Measurements from ENCODE around the gene PHC2.

DNA sequence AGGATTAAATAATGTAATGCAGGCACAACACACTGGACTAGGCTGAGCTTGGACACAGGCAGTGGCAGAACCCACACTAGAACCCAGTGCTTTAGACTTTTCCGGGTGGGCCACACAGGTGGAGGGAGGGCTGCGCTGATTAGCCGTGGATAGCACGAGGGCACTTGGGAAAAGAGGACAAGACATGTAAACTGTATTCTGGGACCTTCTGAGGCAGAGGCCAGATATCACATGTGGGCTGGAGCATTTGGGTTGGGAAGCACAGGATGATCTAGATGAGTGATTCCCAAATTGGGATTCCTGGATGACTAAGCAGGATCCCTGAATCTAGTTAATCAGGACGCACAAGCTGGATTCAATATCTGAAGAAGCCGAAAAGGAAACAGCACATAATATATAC, 89.7 kb downstream of the PHC2 start:
- TF ChIP-seq RXRA (CRISPR knock-in tag; IDR thresholded peaks at IDR 0.05) (no peak), ARNT2 (CRISPR knock-in tag; IDR thresholded peaks at IDR 0.05; ENCODE audit: low read depth) (no peak), RAD21 (CRISPR knock-in tag; IDR thresholded peaks at IDR 0.05) (no peak), ZNF570 (CRISPR knock-in tag; IDR thresholded peaks at IDR 0.05; ENCODE audit: borderline replicate concordance) (no peak), TBX2 (CRISPR knock-in tag; IDR thresholded peaks at IDR 0.05; ENCODE audit: borderline replicate concordance) (no peak), ZNF660 (CRISPR knock-in tag; IDR thresholded peaks at IDR 0.05; ENCODE audit: borderline replicate concordance, low read depth) (no peak), ZSCAN12 (CRISPR knock-in tag; IDR thresholded peaks at IDR 0.05) (no peak), HDAC6 (IDR thresholded peaks at IDR 0.05; ENCODE audit: low read depth, low read length) (no peak)

All from HepG2 (cell line).